GM12865 (cell line): ENCODE data around the gene SCAP.
"Not testable (repeated sequence)": the region's sequence is repeated elsewhere in the genome, so short reads cannot be mapped to it uniquely, and the experiment has no call there.

Experiments used
- DNase-seq: peaks from one replicate; pipeline ENCODE4 v3.0.0; 2010; ENCODE audit warnings: low read depth
- H3K4me3 ChIP-seq: 2 replicates; pipeline ENCODE4 v1.5.1; 2011; ENCODE audit warnings: mild to moderate bottlenecking, low read depth, low read length, control low read depth
- CTCF ChIP-seq: IDR thresholded peaks from 2 replicates; pipeline ENCODE4 v1.5.1; 2011; ENCODE audit warnings: low read length, control low read depth, low read depth, inconsistent platforms; ENCODE audit not compliant: insufficient read depth; ENCODE audit errors: missing control alignments

The SCAP gene

GRCh38 chr3:47515100-47515499 lies 39.4 kb upstream of the SCAP start:
- DNase-seq, result no peak
- no peak for TF ChIP-seq CTCF
- H3K4me3 ChIP-seq, result no peak overlapping the region

- peak within 1 kb of the TSS; percentile 61 for H3K4me3 ChIP-seq
- DNase-seq, result peak; percentile 98
- TF ChIP-seq CTCF, result peak; percentile 78
Observed at GRCh38 chr3:47513125-47513929, 37.6 kb upstream of the SCAP start, which contains the start of gene ELP6. Gene ELP6 (minus strand): TSS chr3:47513712. CDS start chr3:47513590, 122 bp downstream.

DNA sequence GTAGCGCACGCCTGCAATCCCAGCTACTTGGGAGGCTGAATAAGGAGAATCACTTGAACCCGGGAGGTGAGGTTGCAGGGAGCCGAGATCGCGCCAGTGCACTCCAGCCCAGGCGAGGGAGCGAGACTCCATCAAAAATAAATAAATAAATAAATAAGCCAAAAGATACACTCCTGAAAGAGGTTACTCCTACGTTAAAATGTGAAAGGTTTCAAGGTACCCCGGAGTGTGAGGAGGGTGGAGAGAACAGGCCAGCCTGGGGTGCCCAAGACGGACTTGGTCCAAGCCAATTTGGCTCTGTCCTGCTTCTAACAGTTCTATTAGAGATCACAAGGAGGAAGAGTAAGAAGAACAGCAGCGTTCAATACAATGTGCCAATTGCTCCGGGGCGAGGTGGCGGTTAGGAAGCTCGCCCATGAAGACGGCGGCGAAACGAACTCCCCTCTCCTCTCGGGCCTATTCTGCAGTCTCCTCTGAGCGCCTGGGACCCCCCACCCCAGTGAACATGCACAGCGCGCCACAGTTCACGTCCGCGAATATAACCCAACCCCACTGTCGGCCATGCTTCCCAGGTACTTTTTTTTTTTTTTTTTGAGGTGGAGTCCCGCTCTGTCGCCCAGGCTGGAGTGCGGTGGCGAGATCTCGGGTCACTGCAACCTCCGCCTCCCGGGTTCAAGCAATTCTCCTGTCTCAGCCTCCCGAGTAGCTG lies 36.8 kb upstream of the SCAP start:
- TF ChIP-seq CTCF, result no peak
- peak; percentile 43 for DNase-seq

DNA sequence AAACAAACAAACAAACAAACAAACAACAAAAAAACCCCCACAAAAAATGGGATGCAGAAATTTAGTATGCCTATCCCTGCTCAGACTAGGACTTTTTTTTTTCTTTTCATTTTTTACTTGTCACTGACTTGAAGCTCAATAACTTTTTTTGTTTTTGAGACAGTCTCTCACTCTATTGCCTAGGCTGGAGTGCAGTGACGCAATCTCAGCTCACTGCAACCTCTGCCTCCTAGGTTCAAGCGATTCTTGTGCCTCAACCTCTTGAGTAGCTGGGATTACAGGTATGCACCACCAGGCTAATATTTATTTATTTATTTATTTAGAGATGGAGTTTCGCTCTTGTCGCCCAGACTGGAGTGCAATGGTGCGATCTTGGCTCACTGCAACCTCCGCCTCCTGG lies 29.5 kb upstream of the SCAP start:
- DNase-seq, H3K4me3 ChIP-seq: not testable (repeated sequence)

More for the DNA sequence above, 36.8 kb upstream of the SCAP start:
- H3K4me3 ChIP-seq, result peak overlapping the region; percentile 61

- TF ChIP-seq CTCF, result no peak
- no peak overlapping the region for H3K4me3 ChIP-seq
- no peak for DNase-seq
Observed at GRCh38 chr3:47504113-47504512, 28.4 kb upstream of the SCAP start.

DNA sequence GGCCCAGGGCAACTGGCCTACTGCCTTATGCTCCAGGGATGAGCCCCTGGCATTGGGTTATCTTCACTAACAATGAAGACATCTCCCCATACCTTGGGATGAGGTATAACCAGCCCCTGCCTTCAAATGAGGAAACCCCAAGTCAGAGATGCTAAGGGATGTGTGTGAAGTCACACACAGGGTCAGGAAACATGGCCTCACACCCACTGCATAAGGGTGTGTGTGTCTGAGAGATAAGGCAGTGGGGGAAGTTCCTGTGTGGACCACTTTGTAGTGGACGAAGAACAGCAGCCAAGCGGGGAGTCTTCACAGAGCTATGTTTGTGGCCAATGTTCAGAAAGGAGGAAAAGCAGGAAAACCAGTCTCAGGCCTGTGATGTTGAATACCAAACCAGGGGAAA lies 27.3 kb upstream of the SCAP start:
- no peak for DNase-seq
- TF ChIP-seq CTCF, result no peak
- H3K4me3 ChIP-seq, result no peak overlapping the region

GRCh38 chr3:47496892-47497291 lies 21.2 kb upstream of the SCAP start:
- no peak for DNase-seq
- no peak for TF ChIP-seq CTCF
- no peak overlapping the region for H3K4me3 ChIP-seq
